D341Med (cell line): ENCODE data around the gene TSR1.
A peak's percentile ranks its signal among the peaks of the same experiment; 100 is the strongest.

ENCODE experiments used
- DNase-seq: peaks from one replicate; pipeline ENCODE4 v3.0.0; 2012; ENCODE audit warnings: low spot score

Gene TSR1

DNA sequence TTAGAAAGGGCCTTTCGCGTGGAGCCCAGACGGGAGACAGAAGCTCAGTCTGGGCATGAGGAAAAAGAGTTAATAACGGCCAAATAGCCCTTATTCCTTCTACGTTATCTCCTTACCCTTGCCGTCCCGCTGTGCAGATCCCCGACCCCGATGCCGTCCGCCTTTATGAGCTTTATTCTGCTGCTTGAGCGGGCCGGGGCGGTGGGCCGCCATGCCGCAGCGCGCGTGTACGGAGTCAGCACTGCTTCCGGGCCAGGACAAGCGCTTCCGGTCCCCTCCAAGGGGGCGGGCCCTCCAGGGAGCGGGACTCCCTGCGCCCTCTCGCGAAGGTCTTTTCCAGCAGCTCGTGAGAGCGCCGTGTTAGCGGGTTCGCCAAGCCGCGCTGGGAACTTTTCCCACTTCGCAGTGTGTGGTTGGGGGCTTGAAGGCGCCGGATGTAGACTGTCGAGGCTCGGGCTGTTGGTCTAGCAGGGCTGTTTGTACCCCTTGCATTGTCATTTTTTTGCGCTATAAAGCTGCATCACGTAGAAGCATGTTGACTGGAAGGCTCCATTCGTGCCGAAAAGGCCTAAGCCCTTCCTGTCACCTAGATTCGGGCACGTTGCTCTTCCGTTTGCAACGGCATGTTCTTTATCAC, at the start of gene TSR1:
Gene TSR1, minus strand, starts transcription at position 243 of the 637 bp plus-strand sequence. Its CDS starts 30 bp downstream, at position 213.
- peak; percentile 92 for DNase-seq

DNA sequence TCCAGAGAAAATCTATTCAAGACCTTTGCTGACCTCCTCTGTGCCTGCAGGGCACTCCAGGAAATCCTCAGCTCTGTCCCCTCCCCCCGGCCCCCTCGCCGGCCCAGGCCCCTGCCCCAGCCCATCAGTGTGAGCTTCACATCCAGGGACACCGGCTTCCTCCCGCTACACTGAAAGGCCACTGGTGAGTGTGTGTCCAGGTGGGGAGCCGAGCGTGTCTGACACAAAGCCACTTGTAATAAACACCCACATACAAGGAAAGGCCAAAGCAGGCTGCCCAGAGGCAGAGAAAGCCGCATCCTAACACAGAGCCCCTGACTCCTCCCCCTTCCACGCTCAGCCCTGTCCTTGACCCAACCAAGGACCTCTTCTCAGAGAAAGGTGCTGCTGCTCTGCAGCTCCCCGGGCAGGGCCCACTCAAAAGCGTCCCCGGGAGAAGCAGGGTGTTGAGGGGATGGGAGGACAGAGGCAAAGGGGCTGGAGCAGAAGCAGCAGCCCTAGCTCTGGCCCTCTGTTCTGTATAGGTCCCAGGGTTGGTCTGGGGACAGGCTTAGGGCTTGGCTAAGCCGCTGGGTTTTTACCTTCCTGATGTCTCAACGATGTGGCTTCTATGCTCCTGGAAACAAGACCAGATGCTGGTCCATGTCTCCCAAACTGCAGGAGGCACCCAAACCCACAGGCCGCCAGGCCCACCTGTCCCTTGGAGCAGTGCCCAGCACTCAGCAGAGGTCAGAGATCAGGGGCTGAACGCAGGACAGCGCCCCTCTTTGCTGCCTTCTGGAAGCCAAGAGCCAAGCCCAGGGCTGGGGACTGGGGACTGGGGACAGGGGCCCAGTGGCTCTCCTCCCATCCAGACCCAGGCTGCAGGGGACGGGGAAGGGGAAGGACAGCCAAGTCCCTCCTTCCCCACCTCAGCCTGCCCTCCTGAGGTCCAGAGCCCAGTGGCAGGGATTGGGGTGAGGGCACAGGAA, 49.3 kb upstream of the TSR1 start:
- no peak for DNase-seq

- DNase-seq = no peak
These were observed 48.3 kb upstream of the TSR1 start for GRCh38 chr17:2384439-2385127.

- DNase-seq = no peak
These were observed 47.4 kb upstream of the TSR1 start for GRCh38 chr17:2383628-2384167.

- DNase-seq = no peak
These were observed 44.8 kb upstream of the TSR1 start for GRCh38 chr17:2380950-2381649.

DNA sequence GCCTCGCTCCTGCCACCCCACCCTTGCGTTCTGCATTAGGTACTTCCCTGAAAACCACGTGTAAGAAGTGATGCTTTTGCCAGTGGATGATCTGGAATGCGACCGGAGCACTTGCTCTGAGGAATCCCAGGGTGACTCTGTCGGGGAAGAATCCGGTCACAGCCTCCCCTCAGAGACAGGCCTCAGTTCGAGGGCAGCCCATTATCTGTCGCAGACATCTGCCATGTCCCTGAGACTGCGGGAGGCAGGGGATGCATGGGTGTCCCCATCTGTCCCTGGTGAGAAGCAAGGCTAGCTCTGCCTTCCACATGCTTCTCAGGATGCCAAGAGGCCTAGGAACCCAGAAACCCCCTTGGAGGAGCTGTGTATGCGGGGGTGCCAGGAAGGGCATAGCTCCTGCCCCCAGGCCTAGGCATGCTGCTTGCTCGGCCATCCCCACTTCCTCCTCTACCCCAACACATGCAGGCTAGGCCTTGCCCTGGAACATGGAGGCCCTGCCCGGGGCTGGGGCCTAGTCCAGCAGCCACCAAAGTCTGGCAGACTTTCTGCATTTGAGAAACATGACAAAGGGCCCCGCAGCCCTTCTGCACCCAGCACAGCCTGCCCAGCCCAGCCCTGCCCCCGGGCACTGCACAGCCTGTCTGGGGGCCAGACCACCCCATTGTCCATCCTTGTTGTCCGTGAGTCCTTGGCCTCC, 44.1 kb upstream of the TSR1 start:
- DNase-seq = no peak

GRCh38 chr17:2379489-2380225, 43.4 kb upstream of the TSR1 start:
- no peak for DNase-seq

DNA sequence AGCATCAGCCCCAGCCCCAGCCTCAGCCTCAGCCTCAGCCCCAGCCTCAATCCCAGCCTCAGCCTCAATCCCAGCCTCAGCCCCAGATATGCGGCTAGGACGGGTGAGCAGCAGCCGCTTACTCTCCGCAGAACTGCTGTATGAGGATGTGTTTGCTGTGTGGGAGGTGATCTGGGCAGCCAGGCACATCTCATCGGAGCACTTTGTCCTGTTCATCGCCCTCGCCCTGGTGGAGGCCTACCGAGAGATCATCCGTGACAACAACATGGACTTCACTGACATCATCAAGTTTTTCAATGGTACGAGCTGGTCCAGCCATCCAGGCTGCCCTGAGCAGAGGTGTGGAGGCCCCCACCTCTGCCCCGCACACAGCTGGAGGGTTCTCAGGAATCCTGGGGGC, 42.6 kb upstream of the TSR1 start:
- no peak for DNase-seq

GRCh38 chr17:2377659-2378058, 41.4 kb upstream of the TSR1 start:
- DNase-seq = no peak

DNA sequence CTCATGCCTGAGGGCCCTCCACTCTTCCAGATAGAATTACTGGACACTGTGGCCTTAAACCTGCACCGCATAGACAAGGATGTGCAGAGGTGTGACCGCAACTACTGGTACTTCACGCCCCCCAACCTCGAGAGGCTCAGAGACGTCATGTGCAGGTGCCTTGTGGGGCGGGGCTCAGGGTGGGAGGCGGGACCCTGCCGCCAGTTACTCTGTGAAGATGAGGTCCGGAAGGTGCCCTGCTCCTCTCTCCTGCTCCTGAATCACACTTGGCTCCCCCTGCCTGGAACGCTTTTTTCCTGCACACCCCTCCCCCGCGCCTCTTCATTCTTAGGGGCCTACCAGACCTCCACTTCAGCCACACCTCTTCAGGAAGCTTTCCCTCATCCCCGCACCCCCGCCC, 39.9 kb upstream of the TSR1 start:
- DNase-seq = no peak

DNA sequence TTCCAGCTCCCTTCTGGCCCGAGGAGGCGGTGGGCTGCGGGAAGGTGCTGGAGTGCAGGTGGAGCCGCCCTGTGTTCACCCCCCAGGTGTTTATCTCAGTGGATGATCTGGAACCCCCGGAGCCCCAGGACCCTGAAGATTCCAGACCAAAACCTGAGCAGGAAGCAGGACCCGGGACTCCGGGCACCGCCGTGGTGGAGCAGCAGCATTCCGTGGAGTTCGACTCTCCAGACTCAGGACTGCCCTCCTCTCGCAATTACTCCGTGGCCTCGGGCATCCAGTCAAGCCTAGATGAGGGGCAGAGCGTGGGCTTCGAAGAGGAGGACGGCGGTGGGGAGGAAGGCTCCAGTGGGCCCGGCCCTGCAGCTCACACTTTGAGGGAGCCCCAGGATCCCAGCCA, 39.1 kb upstream of the TSR1 start:
- DNase-seq = no peak

GRCh38 chr17:2374549-2375285, 38.5 kb upstream of the TSR1 start:
- no peak for DNase-seq

DNA sequence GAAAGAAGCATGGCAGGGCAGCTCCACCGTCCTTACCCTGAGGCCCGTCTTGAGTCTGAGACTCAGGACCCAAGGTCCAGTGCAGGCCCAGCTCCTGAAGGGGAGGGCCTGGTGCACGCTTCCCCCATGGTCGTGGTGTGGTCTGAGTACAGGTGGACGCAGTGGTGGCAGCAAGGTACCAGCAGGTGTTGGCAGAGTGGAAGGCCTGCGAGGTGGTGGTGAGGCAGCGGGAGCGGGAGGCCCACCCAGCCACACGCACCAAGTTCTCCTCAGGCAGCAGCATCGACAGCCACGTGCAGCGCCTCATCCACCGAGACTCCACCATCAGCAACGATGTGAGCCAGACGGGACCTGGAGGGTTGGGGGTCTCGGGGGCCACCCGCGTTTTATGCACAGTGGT, 36.9 kb upstream of the TSR1 start:
- DNase-seq = no peak

GRCh38 chr17:2372681-2373080, 36.4 kb upstream of the TSR1 start:
- no peak for DNase-seq

DNA sequence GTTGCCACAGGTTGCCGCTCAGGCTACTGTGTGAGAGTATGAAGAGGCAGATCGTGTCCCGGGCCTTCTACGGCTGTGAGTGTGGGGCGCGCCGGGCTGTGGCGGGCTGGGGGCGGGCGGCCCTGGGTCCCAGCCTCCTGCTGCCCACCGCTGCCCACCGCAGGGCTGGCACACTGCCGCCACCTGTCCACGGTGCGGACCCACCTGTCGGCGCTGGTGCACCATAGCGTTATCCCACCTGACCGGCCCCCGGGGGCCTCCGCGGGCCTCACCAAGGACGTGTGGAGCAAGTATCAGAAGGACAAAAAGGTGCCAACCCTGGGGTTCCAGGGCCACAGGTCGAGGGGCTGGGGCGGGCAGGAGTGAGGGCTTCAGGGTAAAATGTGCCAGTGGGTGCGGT, 35.9 kb upstream of the TSR1 start:
- no peak for DNase-seq

DNA sequence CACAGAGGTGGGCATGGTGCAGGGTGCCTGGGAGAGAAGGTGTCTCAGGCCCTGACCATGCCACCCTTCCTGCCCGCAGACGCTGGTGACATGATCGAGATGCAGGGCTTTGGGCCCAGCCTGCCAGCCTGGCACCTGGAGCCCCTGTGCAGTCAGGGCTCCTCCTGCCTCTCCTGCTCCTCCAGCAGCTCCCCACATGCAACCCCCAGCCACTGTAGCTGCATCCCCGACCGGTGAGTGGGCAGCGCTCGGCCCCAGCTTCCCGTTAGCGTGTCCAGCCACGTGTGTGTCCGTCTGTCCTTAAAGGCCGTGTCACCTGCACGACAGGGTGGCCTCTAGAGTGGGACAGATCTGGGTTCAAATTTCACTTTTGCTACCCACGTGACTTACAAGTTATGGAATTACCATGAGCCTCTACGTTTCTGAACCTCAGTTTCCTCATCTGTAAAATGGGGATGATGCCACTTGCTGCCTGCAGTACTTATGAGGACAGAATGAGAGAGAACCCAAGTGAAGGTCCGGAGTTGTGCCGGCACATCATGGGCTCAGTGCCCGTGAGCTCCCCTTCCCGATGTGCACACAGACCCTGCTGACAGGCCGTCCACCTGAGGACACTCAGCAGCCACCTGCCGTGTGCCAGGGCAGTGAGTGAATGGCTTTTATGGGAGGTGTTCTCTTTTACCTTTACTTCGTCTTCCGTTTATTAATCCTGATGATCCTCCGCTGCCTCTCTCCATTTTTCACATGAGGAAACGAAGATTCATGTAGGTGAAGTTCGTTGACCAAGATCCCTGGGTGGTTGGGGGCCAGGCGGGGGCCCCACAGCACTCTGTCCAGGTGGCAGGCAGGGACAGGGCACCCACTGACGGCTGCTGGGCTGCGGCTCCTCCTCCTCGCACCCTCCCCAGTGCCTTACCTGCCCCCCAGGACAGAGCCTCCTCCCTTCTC, 35.2 kb upstream of the TSR1 start:
- DNase-seq = no peak

DNA sequence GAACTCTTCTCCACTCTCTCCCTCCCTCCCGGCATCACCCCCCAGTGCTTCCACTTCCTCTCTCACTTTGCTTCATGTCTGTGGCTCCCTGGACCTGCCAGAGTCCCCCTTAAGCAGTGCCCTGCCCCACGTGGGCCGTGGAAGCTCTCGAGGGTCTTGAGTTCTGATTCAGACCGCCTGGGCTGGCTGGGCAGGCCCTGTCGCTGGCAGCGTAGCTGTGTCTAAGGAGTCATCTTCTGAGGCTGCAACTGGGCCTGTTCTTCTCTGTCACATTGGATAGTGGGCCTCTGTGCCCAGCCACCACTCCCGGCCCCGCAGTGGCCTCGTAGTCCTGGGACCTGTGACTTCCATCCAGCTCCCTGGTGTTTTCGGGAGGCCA, 33.9 kb upstream of the TSR1 start:
- DNase-seq = no peak

- peak; percentile 52 for DNase-seq
These were observed 33.4 kb upstream of the TSR1 start for GRCh38 chr17:2369551-2370210.
